K562 (cell line): ENCODE measurements around the gene STK25. TPM values are rescaled to one million over a fixed set of nuclear protein-coding genes. Genes with fewer than 3 reads are reported as not detected.
A peak's percentile ranks its signal among the peaks of the same experiment; 100 is the strongest.

Source experiments
- ATAC-seq: fragments of 200-7000 bp; cut with Tn5 transposase; 3 replicates; pipeline ENCODE4 v1.9.1; 2020; ENCODE audit warnings: moderate library complexity
- BruUV-seq: library from RNA; stranded (reverse); fragments of 400-500 nt; replicated peaks from 2 replicates; lab custom pipeline; 2021; lab: Mats Ljungman, UMichigan
- CTCF ChIA-PET: fragments of 300-600 bp; formaldehyde crosslinking; extraction: SDS; loops from one replicate; lab custom pipeline; 2021; ENCODE audit warnings: low intra/inter-chr PET ratio; lab: Yijun Ruan, JAX
- POLR2A ChIA-PET: fragments of 300-600, 350-650 bp; sonication (Branson Sonifier 250); formaldehyde crosslinking; extraction: SDS; loops from one replicate; lab custom pipeline; 2021; ENCODE audit warnings: antibody characterized with exemption, inconsistent platforms; lab: Yijun Ruan, JAX
- DNase-seq, 4 experiments: peaks; one replicate each; pipeline versions ENCODE4 v3.0.0 to v3.0.0-alpha.2; 2011 to 2018; ENCODE audit warnings: low spot score in 3 of 4, mixed read lengths in 3 of 4; ENCODE audit errors: extremely low read depth in 1 of 4
- FAIRE-seq: peaks from 2 replicates; lab custom pipeline; 2011; peaks lifted over from hg19 to GRCh38; lab: Jason Lieb, UNC
- H2AFZ ChIP-seq: 2 replicates; pipeline ENCODE4 v1.6.0; 2011; ENCODE audit warnings: low read depth, low read length, control low read depth, inconsistent platforms
- H3K27ac ChIP-seq: fragments of 200-600 bp; 3 replicates; pipeline ENCODE4 v1.8.0; 2011; ENCODE audit warnings: low read depth, mild to moderate bottlenecking, control low read depth, inconsistent platforms, low read length, moderate library complexity, mixed read lengths; ENCODE audit errors: extremely low read depth
- H3K27me3 ChIP-seq, 2 experiments: fragments of 300-600 bp in 1 of 2; 2 replicates in 1 of 2; 3 replicates in 1 of 2; pipeline versions ENCODE4 v1.6.0 to v1.8.0; 2011; ENCODE audit warnings: inconsistent platforms in 2 of 2, low read length in 2 of 2, mild to moderate bottlenecking in 1 of 2, mixed read lengths in 1 of 2, moderate library complexity in 1 of 2; ENCODE audit not compliant: control insufficient read depth in 2 of 2, insufficient read depth in 2 of 2
- H3K36me3 ChIP-seq: fragments of 300-600 bp; 3 replicates; pipeline ENCODE4 v1.8.0; 2011; ENCODE audit warnings: mild to moderate bottlenecking, low read length, inconsistent platforms; ENCODE audit not compliant: control insufficient read depth, insufficient read depth
- H3K4me1 ChIP-seq, 2 experiments: fragments of 200-600 bp in 1 of 2; replicated peaks in 1 of 2; 2 replicates in 1 of 2; 3 replicates in 1 of 2; pipeline versions ENCODE4 v1.5.1 to v1.8.0; 2011; ENCODE audit warnings: inconsistent platforms in 2 of 2, low read length in 2 of 2, mild to moderate bottlenecking in 1 of 2, mixed read lengths in 1 of 2, moderate library complexity in 1 of 2; ENCODE audit not compliant: control insufficient read depth in 2 of 2, insufficient read depth in 2 of 2
- H3K4me2 ChIP-seq: 2 replicates; pipeline ENCODE4 v1.6.1; 2011; ENCODE audit warnings: low read length, control low read depth, inconsistent platforms, mixed read lengths; ENCODE audit not compliant: insufficient read depth
- H3K4me3 ChIP-seq: fragments of 200-600 bp; sonication (generic), shearing (Covaris generic); 2 replicates; pipeline ENCODE4 v1.5.1; 2016; ENCODE audit warnings: control low read depth, inconsistent platforms
- H3K79me2 ChIP-seq: fragments of 200-600 bp; 3 replicates; pipeline ENCODE4 v1.8.0; 2011; ENCODE audit warnings: low read length, inconsistent platforms; ENCODE audit not compliant: control insufficient read depth, insufficient read depth
- H3K9ac ChIP-seq, 2 experiments: 2 replicates each; pipeline versions ENCODE4 v1.6.0 to v1.6.1; 2011; ENCODE audit warnings: low read depth in 2 of 2, low read length in 2 of 2, control low read depth in 1 of 2, inconsistent platforms in 1 of 2, mild to moderate bottlenecking in 1 of 2, mixed read lengths in 1 of 2; ENCODE audit not compliant: insufficient read depth in 1 of 2
- H3K9me1 ChIP-seq: one replicate; pipeline ENCODE4 v1.6.0; 2011; ENCODE audit warnings: inconsistent platforms, mild to moderate bottlenecking, low read length, moderate library complexity; ENCODE audit not compliant: control insufficient read depth, insufficient read depth
- H3K9me3 ChIP-seq: replicated peaks from 2 replicates; pipeline ENCODE4 v1.5.1; 2011; ENCODE audit warnings: low read depth, low read length, inconsistent platforms; ENCODE audit not compliant: control insufficient read depth, insufficient read depth
- H4K20me1 ChIP-seq: replicated peaks from 2 replicates; pipeline ENCODE4 v1.6.1; 2011; ENCODE audit warnings: low read length, inconsistent platforms, mixed read lengths; ENCODE audit not compliant: control insufficient read depth, insufficient read depth
- CBFA2T3 ChIP-seq: fragments of 450-650 bp; IDR thresholded peaks from 2 replicates; pipeline ENCODE4 v1.6.1; 2017
- IFI16 ChIP-seq: fragments of 250-450 bp; sonication (Bioruptor Pico); IDR thresholded peaks from 2 replicates; pipeline ENCODE4 v2.1.2; 2022; ENCODE audit warnings: mild to moderate bottlenecking, inconsistent platforms
- IRF2 ChIP-seq: sonication (generic); formaldehyde crosslinking; IDR thresholded peaks from 2 replicates; pipeline ENCODE4 v1.8.1; 2022; ENCODE audit warnings: mild to moderate bottlenecking, missing genetic modification reagents
- PPARD ChIP-seq: fragments of 250-450 bp; sonication (Bioruptor Pico); IDR thresholded peaks from 2 replicates; pipeline ENCODE4 v1.8.0; 2022; ENCODE audit warnings: inconsistent platforms, mild to moderate bottlenecking, moderate library complexity
- SP1 ChIP-seq: sonication (generic); formaldehyde crosslinking; IDR thresholded peaks from 2 replicates; pipeline ENCODE4 v1.8.1; 2022; ENCODE audit warnings: mild to moderate bottlenecking, missing genetic modification reagents
- ZNF121 ChIP-seq: sonication (generic); formaldehyde crosslinking; conservative IDR thresholded peaks from 2 replicates; pipeline ENCODE4 v1.8.0; 2022; ENCODE audit warnings: missing genetic modification reagents
- ZNF324 ChIP-seq: fragments of 250-450 bp; sonication (Bioruptor Pico); IDR thresholded peaks from 2 replicates; pipeline ENCODE4 v1.4.0; 2020; ENCODE audit warnings: mild to moderate bottlenecking
- WGBS: fragments of 100-300 bp; shearing (Covaris generic); methylation state at CpG from one replicate; pipeline ENCODE4 v1.1.6; 2016; ENCODE audit warnings: low coverage, mixed read lengths; ENCODE audit not compliant: insufficient coverage; ENCODE audit errors: missing lambda C conversion rate; 5-methylcytosine and 5-hydroxymethylcytosine counted together
- in situ Hi-C: fragments of 300-500 bp; cut with MboI; formaldehyde crosslinking; loops from 4 replicates; pipeline ENCODE4 v1.15.0; 2018; ENCODE audit warnings: inconsistent platforms, mixed read lengths
- intact Hi-C: fragments of 100-400 bp; cut with micrococcal nuclease; formaldehyde crosslinking; loops from 2 replicates; pipeline ENCODE4 v1.14.2; 2022
- polyA plus RNA-seq, 8 experiments: library from polyadenylated mRNA; depleted of rRNA in 4 of 8; stranded (reverse) in 5 of 8; unstranded in 3 of 8; fragments of >200 nt; fragmentation: Nextera tagmentation in 2 of 8; fragmentation: Illumina TruSeq in 1 of 8; extraction: Ambion mirVana in 2 of 8; extraction: Trizol in 1 of 8; gene quantifications; 2 replicates each; pipeline versions ENCODE4 v1.2.1 to v1.2.3, GENCODE V29; 2011 to 2014; ENCODE audit warnings: inconsistent platforms in 1 of 8, missing spikeins in 1 of 8
- total RNA-seq, 7 experiments: library from RNA; depleted of rRNA in 6 of 7; stranded (reverse); fragments of >200 nt in 6 of 7; fragmentation: Illumina TruSeq in 2 of 7; extraction: Trizol in 2 of 7; gene quantifications; 2 replicates each; pipeline versions ENCODE4 v1.2.1 to v1.2.3, GENCODE V29; 2011 to 2021; ENCODE audit warnings: low replicate concordance in 1 of 7

STK25 gene
- total and polyA plus RNA-seq, 9 of the 15 experiments (the other 6 are each of a cell fraction or from before 2014, with no cell fraction given) = 5.4 to 177 (median 116) TPM

GRCh38 chr2:241531161-241531722 lies 22.9 kb upstream of the STK25 start:
- Histone ChIP-seq H3K9me1 (no peaks in the 10 kb centered on the region), H3K9me3 (no peaks in the 10 kb centered on the region), H3K36me3 (no peaks in the 10 kb centered on the region), H3K27ac (no peak overlapping the region), H3K79me2 (no peaks in the 10 kb centered on the region), H3K4me1 (peaks cover 0 to 14% of the 10 kb centered on the region in 2 experiments; a peak in 2 of 5 replicates), H3K4me3 (no peak overlapping the region), H2AFZ (no peak overlapping the region)
- no peak for DNase-seq
- CTCF ChIA-PET = no interaction called here
- TF ChIP-seq ZNF121 (CRISPR knock-in tag) (0 out of 2 replicates have a peak, but pooled peaks have one; percentile 9), PPARD (CRISPR knock-in tag) (no peak)
- TF ChIP-seq, all 486 proteins: peak for 1
- FAIRE-seq (no peak), ATAC-seq (no peak)
- POLR2A ChIA-PET = interaction anchor here (0.6 to 1.2 kb wide), 3 partner anchors 9 to 247 kb away, joined by 3 read pairs; no protein-coding TSS in a partner anchor
- no peak overlapping the region for H3K9ac ChIP-seq
- no TSS peak for BruUV-seq
- 11% methylated on average over 13 of the region's 13 CpGs for WGBS
- H4K20me1 ChIP-seq = no peaks in the 10 kb centered on the region
- H3K4me2 ChIP-seq = no peak overlapping the region
- in situ Hi-C loops = no loop called here
- H3K27me3 ChIP-seq = peaks cover 3 to 25% of the 10 kb centered on the region in 2 experiments; a peak in 4 of 5 replicates
- intact Hi-C loops = no loop called here

- no peak overlapping the region for H3K27ac ChIP-seq
- intact Hi-C loops = no loop called here
- H3K4me1 ChIP-seq = peaks cover 0 to 12% of the 10 kb centered on the region in 2 experiments; a peak in 2 of 5 replicates
- CTCF ChIA-PET = no interaction called here
- H3K9me3 ChIP-seq = no peaks in the 10 kb centered on the region
- H3K9ac ChIP-seq = no peak overlapping the region
- H4K20me1 ChIP-seq = no peaks in the 10 kb centered on the region
- no TSS peak for BruUV-seq
- TF ChIP-seq SP1 = no peak
- TF ChIP-seq IRF2 (CRISPR knock-in tag) = no peak
- TF ChIP-seq ZNF324 (CRISPR knock-in tag) = no peak
- no peak for TF ChIP-seq IFI16 (CRISPR knock-in tag)
- TF ChIP-seq CBFA2T3 = no peak
- TF ChIP-seq, all 486 proteins: peak for 0
- Histone ChIP-seq H2AFZ (no peak overlapping the region), H3K27me3 (peaks cover 3 to 25% of the 10 kb centered on the region in 2 experiments; a peak in 4 of 5 replicates), H3K36me3 (no peaks in the 10 kb centered on the region), H3K4me2 (no peak overlapping the region), H3K9me1 (no peaks in the 10 kb centered on the region), H3K79me2 (no peaks in the 10 kb centered on the region), H3K4me3 (no peak overlapping the region)
- WGBS = 7% methylated on average over 8 of the region's 8 CpGs
- POLR2A ChIA-PET = interaction anchor here (1.2 kb wide), 1 partner anchor 9 kb away, joined by 3 read pairs; no protein-coding TSS in a partner anchor
- in situ Hi-C loops = no loop called here
- FAIRE-seq (no peak), DNase-seq (no peak), ATAC-seq (no peak)
These were observed 22.2 kb upstream of the STK25 start for GRCh38 chr2:241530571-241530970.
